WERI-Rb-1 (cell line): ENCODE results near the gene ARID3A.

Experiments used
- DNase-seq: peaks from one replicate; pipeline ENCODE4 v3.0.0-alpha.2; 2020
- H3K27ac ChIP-seq: fragments of 250-450 bp; sonication (Bioruptor Pico); 2 replicates; pipeline ENCODE4 v1.5.1; 2020; ENCODE audit warnings: mild to moderate bottlenecking, moderate library complexity
- H3K27me3 ChIP-seq: fragments of 250-450 bp; sonication (Bioruptor Pico); 2 replicates; pipeline ENCODE4 v1.5.1; 2021; ENCODE audit warnings: mild to moderate bottlenecking, low read depth, moderate library complexity; ENCODE audit not compliant: insufficient read depth, severe bottlenecking
- H3K36me3 ChIP-seq: fragments of 250-450 bp; sonication (Bioruptor Pico); 2 replicates; pipeline ENCODE4 v1.5.1; 2020; ENCODE audit warnings: mild to moderate bottlenecking, moderate library complexity
- H3K4me3 ChIP-seq: 2 replicates; pipeline ENCODE4 v1.5.1; 2011; ENCODE audit warnings: low read depth, mild to moderate bottlenecking, control low read depth, low read length
- H3K9me3 ChIP-seq: fragments of 250-450 bp; sonication (Bioruptor Pico); 2 replicates; pipeline ENCODE4 v1.5.1; 2021; ENCODE audit warnings: mild to moderate bottlenecking, moderate library complexity; ENCODE audit not compliant: severe bottlenecking
- CTCF ChIP-seq: IDR thresholded peaks from 2 replicates; pipeline ENCODE4 v1.5.1; 2011; ENCODE audit warnings: low read depth, mild to moderate bottlenecking, control low read depth, inconsistent platforms, low read length

The ARID3A gene

DNA sequence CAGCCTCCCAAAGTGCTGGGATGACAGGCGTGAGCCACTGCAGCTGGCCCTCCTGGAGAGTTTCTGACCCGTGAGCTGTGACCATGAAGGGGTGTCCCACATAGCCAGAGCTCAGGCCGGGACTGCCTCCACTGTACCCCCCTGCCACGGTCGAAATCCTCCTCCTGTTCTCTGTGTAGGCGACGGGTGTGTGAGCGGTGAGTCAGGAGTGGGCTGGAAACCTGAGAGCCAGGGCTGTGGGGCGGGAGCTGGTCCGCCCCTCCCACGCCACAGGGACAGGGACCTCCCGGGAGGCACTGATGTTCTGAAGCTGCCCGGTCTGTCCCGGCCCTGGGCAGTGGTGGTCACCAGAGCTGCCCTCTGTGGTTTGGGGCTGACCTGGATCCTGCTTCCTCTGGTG is 62.2 kb downstream of the ARID3A start:
- no peak overlapping the region for H3K4me3 ChIP-seq
- no peak overlapping the region for H3K27ac ChIP-seq
- no peak for TF ChIP-seq CTCF
- DNase-seq = no peak
- no peaks in the 10 kb centered on the region for H3K9me3 ChIP-seq
- H3K36me3 ChIP-seq = peaks cover 43% of the 10 kb centered on the region
- H3K27me3 ChIP-seq = no peaks in the 10 kb centered on the region

DNA sequence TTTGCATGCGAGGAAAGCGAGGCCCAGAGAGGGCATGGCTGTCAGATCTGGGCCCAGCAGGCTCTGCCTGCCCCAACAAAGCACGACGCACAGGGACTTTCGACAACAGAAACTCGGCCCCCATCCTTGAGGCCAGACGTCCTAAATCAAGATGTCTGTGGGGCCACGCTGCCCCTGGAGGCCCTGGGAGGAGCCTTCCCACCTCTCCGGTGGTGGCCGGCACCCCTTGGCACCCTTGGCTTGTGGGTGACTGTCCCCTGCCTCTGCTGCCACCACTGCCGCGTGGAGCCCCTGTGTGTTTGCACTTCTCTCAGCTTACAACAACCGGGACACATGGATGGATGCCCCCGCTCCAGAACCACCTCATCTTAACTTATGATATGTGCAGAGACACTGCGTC is 62.7 kb downstream of the ARID3A start:
- no peak overlapping the region for H3K4me3 ChIP-seq
- TF ChIP-seq CTCF = no peak
- H3K36me3 ChIP-seq = peaks cover 47% of the 10 kb centered on the region
- no peak overlapping the region for H3K27ac ChIP-seq
- DNase-seq = no peak
- no peaks in the 10 kb centered on the region for H3K27me3 ChIP-seq
- no peaks in the 10 kb centered on the region for H3K9me3 ChIP-seq

DNA sequence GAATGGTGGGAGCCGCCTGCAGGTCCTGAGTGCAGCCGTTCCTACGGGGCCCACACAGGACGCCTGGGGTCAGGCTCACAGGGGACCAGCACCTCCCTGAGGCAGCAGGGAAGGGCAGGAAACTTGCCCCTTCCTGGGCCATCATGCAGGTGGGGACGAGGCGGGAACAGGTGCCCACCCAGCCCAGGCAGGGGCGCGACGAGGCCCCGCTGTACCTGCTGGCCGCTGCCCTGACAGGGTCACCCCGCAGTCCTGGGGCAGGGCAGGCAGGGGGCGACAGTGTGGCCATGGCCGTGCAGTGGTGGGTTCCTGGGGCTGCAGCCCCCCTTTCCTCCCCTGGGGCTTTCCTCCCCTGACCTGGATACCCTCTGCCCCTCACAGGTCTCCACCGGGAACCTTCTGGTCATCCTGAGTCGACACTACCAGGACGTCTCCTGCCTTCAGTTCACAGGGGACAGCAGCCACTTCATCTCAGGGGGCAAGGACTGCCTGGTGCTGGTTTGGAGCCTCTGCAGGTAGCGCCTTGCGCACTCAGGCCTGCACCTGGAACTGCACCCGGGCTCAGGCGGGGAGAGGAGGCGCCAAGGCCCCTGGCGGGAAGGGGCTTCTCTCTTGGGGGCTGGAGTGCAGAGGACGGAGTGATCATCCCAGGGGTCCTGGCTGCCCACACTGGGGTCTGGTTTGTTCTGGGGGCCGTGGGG is 63.7 kb downstream of the ARID3A start:
- Histone ChIP-seq H3K4me3 (no peak overlapping the region), H3K27ac (peak overlapping the region; percentile 52; the same call in 1 of the 2 replicates), H3K27me3 (no peaks in the 10 kb centered on the region), H3K9me3 (no peaks in the 10 kb centered on the region), H3K36me3 (peaks cover 44% of the 10 kb centered on the region)
- no peak for DNase-seq
- peak; percentile 88 for TF ChIP-seq CTCF

GRCh38 chr19:990119-990571 is 64.3 kb downstream of the ARID3A start:
- H3K36me3 ChIP-seq = peaks cover 44% of the 10 kb centered on the region
- no peaks in the 10 kb centered on the region for H3K9me3 ChIP-seq
- no peak for TF ChIP-seq CTCF
- no peaks in the 10 kb centered on the region for H3K27me3 ChIP-seq
- peak; percentile 84 for DNase-seq
- H3K27ac ChIP-seq = peak overlapping the region; percentile 52
- no peak overlapping the region for H3K4me3 ChIP-seq

GRCh38 chr19:990746-991145 is 64.9 kb downstream of the ARID3A start:
- Histone ChIP-seq H3K27ac (peak overlapping the region; percentile 52), H3K9me3 (no peaks in the 10 kb centered on the region), H3K4me3 (no peak overlapping the region), H3K36me3 (peaks cover 44% of the 10 kb centered on the region), H3K27me3 (peaks cover under 1% of the 10 kb centered on the region)
- no peak for DNase-seq
- TF ChIP-seq CTCF = no peak
